Heart right ventricle (tissue), 16 donors: ENCODE measurements around the gene TPP2. TPM values are rescaled to one million over a fixed set of nuclear protein-coding genes. Genes with fewer than 3 reads are reported as not detected.

Source experiments
- ATAC-seq, 8 donors: fragments of 200-7000 bp; cut with Tn5 transposase; one replicate each; pipeline ENCODE4 v1.9.1; 2020; ENCODE audit warnings: mild to moderate bottlenecking in 8 of 8, moderate library complexity in 8 of 8, moderate number of reproducible peaks in 1 of 8
- DNase-seq, 2 donors: peaks; one replicate each; pipeline ENCODE4 v3.0.0-alpha.2; 2020
- H3K27ac ChIP-seq, 10 donors: fragments of 200-600 bp; sonication (generic) in 2 of 10; one replicate each; pipeline versions ENCODE4 v1.5.0 to v1.8.0; 2020 to 2022; ENCODE audit warnings: mild to moderate bottlenecking in 3 of 10
- H3K27me3 ChIP-seq, 7 donors: fragments of 200-600 bp; one replicate each; pipeline ENCODE4 v1.8.0; 2021 to 2022; ENCODE audit warnings: mild to moderate bottlenecking in 2 of 7
- H3K36me3 ChIP-seq, 9 donors: fragments of 200-600 bp; sonication (generic) in 1 of 9; one replicate each; pipeline versions ENCODE4 v1.5.0 to v1.8.0; 2020 to 2022; ENCODE audit warnings: mild to moderate bottlenecking in 2 of 9
- H3K4me1 ChIP-seq, 9 donors: fragments of 200-600 bp; sonication (generic) in 1 of 9; one replicate each; pipeline versions ENCODE4 v1.5.0 to v1.8.0; 2020 to 2022; ENCODE audit warnings: mild to moderate bottlenecking in 4 of 9
- H3K4me3 ChIP-seq, 10 donors: fragments of 200-600 bp; sonication (generic) in 2 of 10; one replicate each; pipeline versions ENCODE4 v1.5.0 to v1.8.0; 2020 to 2022; ENCODE audit warnings: mild to moderate bottlenecking in 7 of 10, moderate library complexity in 2 of 10
- H3K9me3 ChIP-seq, 11 donors: fragments of 200-600 bp in 10 of 11; sonication (generic) in 2 of 11; one replicate each; pipeline versions ENCODE4 v1.5.0 to v1.8.0; 2013 to 2022; ENCODE audit warnings: mild to moderate bottlenecking in 2 of 11, control low read depth in 1 of 11, moderate library complexity in 1 of 11
- CTCF ChIP-seq, 9 donors: fragments of 200-600 bp; sonication (generic) in 2 of 9; IDR thresholded peaks; one replicate each; pipeline versions ENCODE4 v1.5.0 to v1.8.0; 2021 to 2022; ENCODE audit warnings: antibody characterized with exemption in 9 of 9, mild to moderate bottlenecking in 5 of 9, moderate library complexity in 1 of 9
- WGBS, 2 donors: extraction: QIAGEN DNeasy Blood & Tissue Kit; methylation state at CpG; one replicate each; pipeline ENCODE4 v1.1.7; 2013; ENCODE audit warnings: inconsistent platforms in 1 of 2; 5-methylcytosine and 5-hydroxymethylcytosine counted together
- intact Hi-C, 10 donors: fragments of 100-400 bp; cut with DNase I; formaldehyde crosslinking; loops; one replicate each; pipeline versions ENCODE4 v1.11.1 to v1.14.2; 2022
- polyA plus RNA-seq, 2 donors: library from polyadenylated mRNA; stranded (reverse); fragments of 200-250 nt; gene quantifications; one replicate each; pipeline ENCODE4 v1.2.3, GENCODE V29; 2013
- total RNA-seq, 10 donors: library from RNA; stranded (reverse); fragmentation: NEBNext Ultra II Directional in 3 of 10; extraction: Animal tissue kit (Norgen Biotek cat#: 25700) in 3 of 10; gene quantifications; one replicate each; pipeline versions ENCODE4 v1.2.1 to v1.2.4, GENCODE V29; 2021 to 2023
- donor health status: Arrhythmogenic right ventricular cardiomyopathy.
- donor health status: ischemic (EF 13 %, LVEDD 7.1; RV severe dilation, severe dysfunction).
- donor health status: healthy with polysubstance abuse.
- donor health status: DM: no; HTN: yes; CAD: no.
- donor health status: DM: no; HTN: no; CAD: no.
- donor health status: ischemic (EF 25% LVEDD 6.9; RV normal size, moderate dysfunction).
- donor health status: ischemic (EF 25% LVEDD 5.7; RV mildly dilated, moderate dysfunction).
- donor health status: healthy.
- donor health status: DM: yes; HTN: yes; CAD: no.
- donor health status: Ischemic cardiomyopathy.
- donor health status: ischemic (EF 35%, LVEDD 5.7; RV mildly dilated, moderate dysfunction).
- donor health status: nonischemic (EF 11% LVEDD 7.7; RV severe dilation, severe dysfunction).
- donor health status: DM: yes; HTN: yes; CAD: no.
- donor health status: PGD.
- donor health status: ischemic (EF 29% LVEDD 5.4; RV normal size, mild dysfunction).
- donor health status: nonischemic (EF 23%, LVEDD 6.1; RV moderate dilation, normal function).

The TPP2 gene
- total and polyA plus RNA-seq, 12 donors = 13.2 to 36.8 (median 31.1) TPM

- intact Hi-C loops = no loop called here
- ATAC-seq = peak in 2 of 8 donors; percentile 67 to 76
- H3K36me3 ChIP-seq = no peaks in the 10 kb centered on the region
- peaks cover 0 to 3% (median 0%) of the 10 kb centered on the region in 7 donors for H3K27me3 ChIP-seq
- peaks cover 0 to 11% (median 0%) of the 10 kb centered on the region in 11 donors for H3K9me3 ChIP-seq
- no peak overlapping the region for H3K4me3 ChIP-seq
- H3K27ac ChIP-seq = no peak overlapping the region
- 81 to 86% methylated on average over 9 of the region's 9 CpGs for WGBS, 2 donors
- DNase-seq = no peak
- TF ChIP-seq CTCF (IDR thresholded peaks at IDR 0.05) = no peak
- peaks cover 0 to 10% (median 0%) of the 10 kb centered on the region in 9 donors for H3K4me1 ChIP-seq
Measured at GRCh38 chr13:102710261-102710679, 113.5 kb downstream of the TPP2 start.

GRCh38 chr13:102715447-102715846 is 118.7 kb downstream of the TPP2 start:
- WGBS, 2 donors = 50 to 59% methylated on average over 1 of the region's 1 CpG
- DNase-seq = no peak
- ATAC-seq = no peak
- no peak overlapping the region for H3K4me3 ChIP-seq
- H3K4me1 ChIP-seq = peaks cover 0 to 6% (median 0%) of the 10 kb centered on the region in 9 donors
- peaks cover 0 to 3% (median 0%) of the 10 kb centered on the region in 7 donors for H3K27me3 ChIP-seq
- H3K36me3 ChIP-seq = no peaks in the 10 kb centered on the region
- peaks cover 0 to 7% (median 0%) of the 10 kb centered on the region in 11 donors for H3K9me3 ChIP-seq
- intact Hi-C loops = no loop called here
- TF ChIP-seq CTCF (IDR thresholded peaks at IDR 0.05) = no peak
- H3K27ac ChIP-seq = no peak overlapping the region

GRCh38 chr13:102718746-102719145 is 122.0 kb downstream of the TPP2 start:
- Histone ChIP-seq H3K4me3 (no peak overlapping the region), H3K36me3 (no peaks in the 10 kb centered on the region), H3K4me1 (peaks cover 0 to 6% (median 0%) of the 10 kb centered on the region in 9 donors), H3K27ac (peak overlapping the region in 1 of 10 donors; percentile 8), H3K27me3 (no peaks in the 10 kb centered on the region), H3K9me3 (peaks cover 0 to 7% (median 0%) of the 10 kb centered on the region in 11 donors)
- intact Hi-C loops = no loop called here
- ATAC-seq (no peak), DNase-seq (no peak)
- no peak for TF ChIP-seq CTCF (IDR thresholded peaks at IDR 0.05)
- 81 to 85% methylated on average over 2 of the region's 2 CpGs for WGBS, 2 donors

- Histone ChIP-seq H3K27ac (no peak overlapping the region), H3K9me3 (no peaks in the 10 kb centered on the region), H3K36me3 (no peaks in the 10 kb centered on the region), H3K4me1 (peaks cover 0 to 6% (median 0%) of the 10 kb centered on the region in 9 donors), H3K27me3 (no peaks in the 10 kb centered on the region), H3K4me3 (no peak overlapping the region)
- TF ChIP-seq CTCF (IDR thresholded peaks at IDR 0.05) = no peak
- no peak for DNase-seq
- 30 to 76% methylated on average over 1 of the region's 1 CpG for WGBS, 2 donors
- intact Hi-C loops = loop anchor here in 4 of 10 donors (5.0 to 10.0 kb wide), 3 partner anchors 130 to 140 kb away; no protein-coding TSS in a partner anchor
- ATAC-seq = peak in 2 of 8 donors; percentile 19 to 26
Measured at GRCh38 chr13:102721800-102722231, 125.0 kb downstream of the TPP2 start.
